Peyer's patch (tissue), 4 donors: Measurements from ENCODE around the gene MCF2L2. TPM values are rescaled to one million over a fixed set of nuclear protein-coding genes. Genes with fewer than 3 reads are reported as not detected.

Source experiments
- DNase-seq, 3 donors: peaks; one replicate each; pipeline ENCODE4 v3.0.0-alpha.2; 2017 to 2019
- H3K27ac ChIP-seq, 4 donors: fragments of 200-600 bp; sonication (generic); one replicate each; pipeline ENCODE4 v1.5.1; 2016 to 2019
- H3K27me3 ChIP-seq, 2 donors: fragments of 200-600 bp; sonication (generic); one replicate each; pipeline ENCODE4 v1.5.1; 2019
- H3K36me3 ChIP-seq, 3 donors: fragments of 200-600 bp; sonication (generic); one replicate each; pipeline ENCODE4 v1.5.1; 2016 to 2019
- H3K4me1 ChIP-seq, 4 donors: fragments of 200-600 bp; sonication (generic); one replicate each; pipeline ENCODE4 v1.5.1; 2016 to 2019
- H3K4me3 ChIP-seq, 4 donors: fragments of 200-600 bp; sonication (generic); 1 replicate in 3 of 4; 2 replicates in 1 of 4; pipeline ENCODE4 v1.5.1; 2016 to 2019; ENCODE audit warnings: mild to moderate bottlenecking in 1 of 4
- H3K9me3 ChIP-seq, 4 donors: fragments of 200-600 bp; sonication (generic); one replicate each; pipeline ENCODE4 v1.5.1; 2016 to 2019; ENCODE audit warnings: mild to moderate bottlenecking in 1 of 4
- POLR2A ChIP-seq, 2 donors: fragments of 450-650 bp; IDR thresholded peaks; one replicate each; pipeline ENCODE4 v1.5.1; 2017; ENCODE audit warnings: antibody characterized with exemption in 2 of 2, mild to moderate bottlenecking in 2 of 2, moderate library complexity in 2 of 2
- total RNA-seq, 4 donors: library from RNA; depleted of rRNA; stranded (reverse); fragments of >200 nt; gene quantifications; one replicate each; pipeline ENCODE4 v1.1.0, GENCODE V29; 2016
- TF ChIP-seq, protein P1 (sequence below), 6 experiments: fragments of 450-650 bp in 4 of 6; fragments of 200-600 bp in 2 of 6; sonication (generic) in 1 of 6; IDR thresholded peaks; one replicate each; pipeline ENCODE4 v1.5.1; 2017 to 2019; ENCODE audit warnings: antibody characterized with exemption in 6 of 6, mild to moderate bottlenecking in 3 of 6, moderate library complexity in 1 of 6

MCF2L2 gene
- total RNA-seq, 4 donors from 2014 or later = 0.67 to 12.4 (median 1.1) TPM

DNA sequence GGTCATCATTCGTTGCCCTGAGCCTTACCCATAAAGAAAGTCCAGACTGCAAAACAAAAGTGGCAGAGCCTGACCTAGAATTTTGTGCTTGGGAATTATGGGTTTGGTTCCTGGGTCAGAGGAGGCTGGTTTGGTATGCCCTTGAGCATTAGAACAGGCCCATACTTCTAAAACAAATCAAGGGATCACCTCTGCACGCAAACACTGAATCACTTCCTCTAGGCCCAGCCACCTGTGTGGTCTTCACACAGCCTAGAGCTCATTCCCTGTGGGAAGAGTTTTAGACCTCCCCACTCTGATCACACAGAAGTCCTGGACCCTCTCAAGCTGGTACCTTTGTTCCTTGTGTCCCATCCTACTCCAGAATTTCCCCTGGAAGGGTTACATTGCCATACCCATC lies 116.0 kb downstream of the MCF2L2 start:
- no peaks in the 10 kb centered on the region for H3K9me3 ChIP-seq
- no peaks in the 10 kb centered on the region for H3K36me3 ChIP-seq
- peaks cover 0 to 9% (median 2%) of the 10 kb centered on the region in 4 donors for H3K4me1 ChIP-seq
- no peak overlapping the region for H3K4me3 ChIP-seq
- DNase-seq = no peak
- no peak overlapping the region for H3K27ac ChIP-seq
- no peak for TF ChIP-seq POLR2A (IDR thresholded peaks at IDR 0.05)
- TF ChIP-seq, protein P1, sequence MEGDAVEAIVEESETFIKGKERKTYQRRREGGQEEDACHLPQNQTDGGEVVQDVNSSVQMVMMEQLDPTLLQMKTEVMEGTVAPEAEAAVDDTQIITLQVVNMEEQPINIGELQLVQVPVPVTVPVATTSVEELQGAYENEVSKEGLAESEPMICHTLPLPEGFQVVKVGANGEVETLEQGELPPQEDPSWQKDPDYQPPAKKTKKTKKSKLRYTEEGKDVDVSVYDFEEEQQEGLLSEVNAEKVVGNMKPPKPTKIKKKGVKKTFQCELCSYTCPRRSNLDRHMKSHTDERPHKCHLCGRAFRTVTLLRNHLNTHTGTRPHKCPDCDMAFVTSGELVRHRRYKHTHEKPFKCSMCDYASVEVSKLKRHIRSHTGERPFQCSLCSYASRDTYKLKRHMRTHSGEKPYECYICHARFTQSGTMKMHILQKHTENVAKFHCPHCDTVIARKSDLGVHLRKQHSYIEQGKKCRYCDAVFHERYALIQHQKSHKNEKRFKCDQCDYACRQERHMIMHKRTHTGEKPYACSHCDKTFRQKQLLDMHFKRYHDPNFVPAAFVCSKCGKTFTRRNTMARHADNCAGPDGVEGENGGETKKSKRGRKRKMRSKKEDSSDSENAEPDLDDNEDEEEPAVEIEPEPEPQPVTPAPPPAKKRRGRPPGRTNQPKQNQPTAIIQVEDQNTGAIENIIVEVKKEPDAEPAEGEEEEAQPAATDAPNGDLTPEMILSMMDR (IDR thresholded peaks at IDR 0.05) = no peak
- no peaks in the 10 kb centered on the region for H3K27me3 ChIP-seq

DNA sequence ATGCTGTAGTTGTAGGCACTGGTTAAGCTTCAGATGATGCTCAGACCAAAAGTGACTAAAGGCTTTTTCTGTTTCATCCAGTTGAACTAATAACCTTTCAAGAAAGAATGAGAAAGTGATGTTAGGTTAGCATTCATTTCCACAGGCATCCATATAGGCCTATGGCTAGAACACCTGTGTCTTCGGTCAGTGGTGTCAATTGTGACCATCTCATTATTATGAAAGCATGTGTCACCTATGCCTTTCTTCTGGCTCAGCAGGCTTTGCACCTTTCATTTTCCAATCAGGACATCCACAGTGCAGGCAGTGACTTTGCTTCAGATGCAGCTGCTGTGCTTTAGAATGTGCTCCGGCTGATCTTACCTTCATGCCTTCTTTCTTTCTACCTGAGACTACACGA lies 117.5 kb downstream of the MCF2L2 start:
- Histone ChIP-seq H3K27me3 (no peaks in the 10 kb centered on the region), H3K4me3 (no peak overlapping the region), H3K4me1 (peaks cover 6 to 17% (median 11%) of the 10 kb centered on the region in 4 donors), H3K27ac (no peak overlapping the region), H3K9me3 (no peaks in the 10 kb centered on the region), H3K36me3 (no peaks in the 10 kb centered on the region)
- DNase-seq = no peak
- TF ChIP-seq, protein P1 (IDR thresholded peaks at IDR 0.05) = no peak
- TF ChIP-seq POLR2A (IDR thresholded peaks at IDR 0.05) = no peak

DNA sequence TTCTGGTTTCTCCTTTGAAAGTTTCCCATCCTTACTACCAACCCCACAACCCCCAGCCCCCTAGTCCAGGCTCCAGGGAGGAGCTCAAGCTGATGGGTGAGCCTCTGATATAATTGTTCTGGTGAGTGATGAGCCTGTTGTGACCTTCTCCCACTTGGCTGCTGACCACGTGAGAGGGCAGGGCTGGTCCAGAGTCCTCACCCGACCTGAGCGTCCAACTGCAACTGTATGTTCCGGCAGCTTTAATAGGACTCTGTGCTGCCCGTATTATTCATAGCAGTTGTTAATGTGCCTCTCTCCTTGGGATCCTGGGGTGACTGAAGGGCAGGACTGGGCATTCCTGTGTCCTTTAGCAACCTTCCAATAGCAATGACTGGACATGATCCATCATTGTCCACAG lies 119.1 kb downstream of the MCF2L2 start:
- Histone ChIP-seq H3K4me1 (peaks cover 6 to 18% (median 11%) of the 10 kb centered on the region in 4 donors), H3K4me3 (no peak overlapping the region), H3K36me3 (no peaks in the 10 kb centered on the region), H3K9me3 (no peaks in the 10 kb centered on the region), H3K27ac (peak overlapping the region in 3 of 4 donors; percentile 73 to 98 (median 89)), H3K27me3 (no peaks in the 10 kb centered on the region)
- TF ChIP-seq, protein P1 (IDR thresholded peaks at IDR 0.05) = no peak
- peak; percentile 63 to 73 for TF ChIP-seq POLR2A (IDR thresholded peaks at IDR 0.05)
- DNase-seq = peak in 2 of 3 donors; percentile 87 to 89

DNA sequence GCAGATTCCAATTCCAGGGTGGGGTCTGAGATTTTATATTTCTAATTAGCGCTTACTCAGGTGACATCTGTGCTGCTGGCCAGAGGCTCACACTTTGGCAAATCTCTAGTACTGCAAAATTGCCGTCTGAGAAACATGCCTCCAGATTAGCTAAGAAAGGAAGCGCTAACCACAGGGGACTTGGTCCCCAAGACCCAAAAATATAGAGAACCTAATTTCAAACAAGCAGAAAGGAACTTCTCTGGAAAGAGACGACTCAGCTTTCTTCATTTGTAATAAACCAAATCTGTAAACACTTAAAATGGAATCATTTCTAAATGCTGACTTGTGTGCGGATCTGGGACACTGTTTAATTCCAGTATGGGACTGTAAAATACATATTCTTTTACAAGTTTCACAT lies 119.7 kb downstream of the MCF2L2 start:
- no peak for DNase-seq
- TF ChIP-seq, protein P1 (IDR thresholded peaks at IDR 0.05) = no peak
- TF ChIP-seq POLR2A (IDR thresholded peaks at IDR 0.05) = no peak
- peaks cover 6 to 18% (median 11%) of the 10 kb centered on the region in 4 donors for H3K4me1 ChIP-seq
- no peaks in the 10 kb centered on the region for H3K36me3 ChIP-seq
- H3K27me3 ChIP-seq = no peaks in the 10 kb centered on the region
- H3K27ac ChIP-seq = peak overlapping the region in 3 of 4 donors; percentile 73 to 98 (median 89)
- no peak overlapping the region for H3K4me3 ChIP-seq
- no peaks in the 10 kb centered on the region for H3K9me3 ChIP-seq

DNA sequence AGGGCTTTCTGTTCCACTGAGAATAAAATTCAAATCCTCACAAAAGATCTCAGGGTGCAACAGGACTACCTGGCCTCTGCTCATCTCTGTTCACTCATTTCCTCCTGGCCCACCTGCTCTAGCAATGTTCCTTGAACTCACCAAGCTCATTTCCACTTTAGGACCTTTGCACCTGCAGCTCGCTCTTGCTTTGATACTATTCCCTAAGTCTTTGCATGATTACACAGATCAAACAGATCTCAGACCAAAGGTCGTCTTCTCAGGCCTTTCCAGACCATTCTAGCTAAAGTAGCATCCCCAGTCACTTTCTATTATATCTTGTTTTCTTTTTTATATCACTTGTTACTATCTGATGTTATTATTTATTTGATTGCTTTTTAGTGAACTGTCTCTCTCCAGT lies 120.7 kb downstream of the MCF2L2 start:
- peak in 1 of 3 donors; percentile 85 for DNase-seq
- Histone ChIP-seq H3K27me3 (no peaks in the 10 kb centered on the region), H3K4me1 (peaks cover 6 to 18% (median 11%) of the 10 kb centered on the region in 4 donors), H3K4me3 (peak overlapping the region in 2 of 4 donors; percentile 4 to 17), H3K9me3 (no peaks in the 10 kb centered on the region), H3K36me3 (no peaks in the 10 kb centered on the region), H3K27ac (peak overlapping the region in 3 of 4 donors; percentile 73 to 98 (median 89))
- TF ChIP-seq, protein P1 (IDR thresholded peaks at IDR 0.05) = no peak
- TF ChIP-seq POLR2A (IDR thresholded peaks at IDR 0.05) = peak; percentile 4 to 41
